ENCODE data around the gene SGF29. TPM values are rescaled to one million over a fixed set of nuclear protein-coding genes. Genes with fewer than 3 reads are reported as not detected.
"Not testable (repeated sequence)": the region's sequence is repeated elsewhere in the genome, so short reads cannot be mapped to it uniquely, and the experiment has no call there.

Gene SGF29
- total RNA-seq: 9.7 TPM

- peak; percentile 98 for DNase-seq
These were observed at the start of gene SGF29 for GRCh38 chr16:28553776-28554633. Gene SGF29 (plus strand): TSS chr16:28553920. CDS start chr16:28581070, 27,150 bp downstream.

GRCh38 chr16:28504707-28505404 lies 48.9 kb upstream of the SGF29 start:
- DNase-seq: no peak

- no peak for DNase-seq
These were observed 48.1 kb upstream of the SGF29 start for GRCh38 chr16:28505489-28506137.

GRCh38 chr16:28511031-28511430 lies 42.7 kb upstream of the SGF29 start:
- no peak for DNase-seq

- DNase-seq: no peak
These were observed 41.6 kb upstream of the SGF29 start for GRCh38 chr16:28511801-28512789.

- DNase-seq: no peak
These were observed 40.1 kb upstream of the SGF29 start for GRCh38 chr16:28513484-28514181.

- no peak for DNase-seq
These were observed 39.5 kb upstream of the SGF29 start for GRCh38 chr16:28514246-28514645.

GRCh38 chr16:28520672-28521071 lies 33.0 kb upstream of the SGF29 start:
- DNase-seq: no peak

- DNase-seq: no peak
These were observed 32.3 kb upstream of the SGF29 start for GRCh38 chr16:28521436-28521835.

GRCh38 chr16:28522792-28523191 lies 30.9 kb upstream of the SGF29 start:
- DNase-seq: no peak

- no peak for DNase-seq
These were observed 29.0 kb upstream of the SGF29 start for GRCh38 chr16:28524681-28525171.

GRCh38 chr16:28526201-28527099 lies 27.3 kb upstream of the SGF29 start:
- DNase-seq: no peak

- not testable (repeated sequence) for DNase-seq
These were observed 26.5 kb upstream of the SGF29 start for GRCh38 chr16:28527100-28527785.

GRCh38 chr16:28527985-28528384 lies 25.7 kb upstream of the SGF29 start:
- DNase-seq: no peak

GRCh38 chr16:28528463-28528867 lies 25.3 kb upstream of the SGF29 start:
- no peak for DNase-seq

GRCh38 chr16:28529124-28529523 lies 24.6 kb upstream of the SGF29 start:
- no peak for DNase-seq

GRCh38 chr16:28531777-28532744 lies 21.7 kb upstream of the SGF29 start:
- DNase-seq: peak; percentile 21
